ENCODE measurements around the gene PLCG2. TPM values are rescaled to one million over a fixed set of nuclear protein-coding genes. Genes with fewer than 3 reads are reported as not detected.
"Not testable (repeated sequence)": the region's sequence is repeated elsewhere in the genome, so short reads cannot be mapped to it uniquely, and the experiment has no call there.

Gene PLCG2
- total RNA-seq, 2 donors from 2014 or later: 16.7 to 20.0 TPM

- DNase-seq: no peak
- peak; percentile 66 for ATAC-seq
- intact Hi-C loops (cut with DNase I, micrococcal nuclease): no loop called here
These were observed 216.6 kb downstream of the PLCG2 start for GRCh38 chr16:81995651-81996050.

GRCh38 chr16:81996664-81997509 lies 217.8 kb downstream of the PLCG2 start:
- DNase-seq (no peak), ATAC-seq (peak; percentile 54)
- intact Hi-C loops (cut with DNase I, micrococcal nuclease): no loop called here

- ATAC-seq (no peak), DNase-seq (no peak)
- intact Hi-C loops (cut with DNase I, micrococcal nuclease): no loop called here
These were observed 218.6 kb downstream of the PLCG2 start for GRCh38 chr16:81997738-81998137.

- no peak for ATAC-seq
- DNase-seq: no peak
These were observed 223.7 kb downstream of the PLCG2 start for GRCh38 chr16:82002831-82003230.

GRCh38 chr16:82004601-82005000 lies 225.5 kb downstream of the PLCG2 start:
- DNase-seq: no peak
- intact Hi-C loops (cut with DNase I, micrococcal nuclease): no loop called here
- no peak for ATAC-seq

More at GRCh38 chr16:82002831-82003230, 223.7 kb downstream of the PLCG2 start:
- intact Hi-C loops (cut with DNase I, micrococcal nuclease): no loop called here

- DNase-seq: no peak
- ATAC-seq: no peak
- intact Hi-C loops (cut with DNase I, micrococcal nuclease): no loop called here
These were observed 226.1 kb downstream of the PLCG2 start for GRCh38 chr16:82005027-82005830.

- DNase-seq: no peak
- intact Hi-C loops (cut with DNase I, micrococcal nuclease): no loop called here
- ATAC-seq: peak; percentile 58
These were observed 226.9 kb downstream of the PLCG2 start for GRCh38 chr16:82006036-82006435.

- intact Hi-C loops (cut with DNase I, micrococcal nuclease): no loop called here
- DNase-seq (no peak), ATAC-seq (no peak)
These were observed 228.1 kb downstream of the PLCG2 start for GRCh38 chr16:82007189-82007588.

GRCh38 chr16:82008957-82009592 lies 230.0 kb downstream of the PLCG2 start:
- no peak for DNase-seq
- no peak for ATAC-seq
- intact Hi-C loops (cut with DNase I, micrococcal nuclease): no loop called here

GRCh38 chr16:82009789-82010188 lies 230.7 kb downstream of the PLCG2 start:
- ATAC-seq; intact Hi-C loops (cut with DNase I, micrococcal nuclease): not testable (repeated sequence)

GRCh38 chr16:82010649-82011048 lies 231.6 kb downstream of the PLCG2 start:
- DNase-seq (no peak), ATAC-seq (no peak)
- intact Hi-C loops (cut with DNase I, micrococcal nuclease): no loop called here

More at GRCh38 chr16:82009789-82010188, 230.7 kb downstream of the PLCG2 start:
- DNase-seq: not testable (repeated sequence)

GRCh38 chr16:82011199-82011641 lies 232.1 kb downstream of the PLCG2 start, which contains the start of gene SDR42E1:
TSS of gene SDR42E1 (minus strand) at chr16:82011470. CDS start at chr16:82000858, 10,612 bp downstream.
- intact Hi-C loops (cut with DNase I, micrococcal nuclease): no loop called here
- peak; percentile 99 for ATAC-seq

More at GRCh38 chr16:82011199-82011641, 232.1 kb downstream of the PLCG2 start, which contains the start of gene SDR42E1:
- peak; percentile 75 to 85 for DNase-seq

Other genes starting within 250 kb of the PLCG2 start
- 10 to 100 TPM in 1 of 2 donors, 1 to 10 TPM in 1; 7.9 to 14.4 TPM for gene SDR42E1, start 232.2 kb downstream of the PLCG2 start, total RNA-seq

All from left colon (tissue), 2 donors.